T1000 (cell line): Measurements from ENCODE around the gene IGSF21.

Source experiments
- DNase-seq: peaks from one replicate; lab custom pipeline; 2025; ENCODE audit warnings: mixed read lengths; lab: John Stamatoyannopoulos, UW

Gene IGSF21

DNA sequence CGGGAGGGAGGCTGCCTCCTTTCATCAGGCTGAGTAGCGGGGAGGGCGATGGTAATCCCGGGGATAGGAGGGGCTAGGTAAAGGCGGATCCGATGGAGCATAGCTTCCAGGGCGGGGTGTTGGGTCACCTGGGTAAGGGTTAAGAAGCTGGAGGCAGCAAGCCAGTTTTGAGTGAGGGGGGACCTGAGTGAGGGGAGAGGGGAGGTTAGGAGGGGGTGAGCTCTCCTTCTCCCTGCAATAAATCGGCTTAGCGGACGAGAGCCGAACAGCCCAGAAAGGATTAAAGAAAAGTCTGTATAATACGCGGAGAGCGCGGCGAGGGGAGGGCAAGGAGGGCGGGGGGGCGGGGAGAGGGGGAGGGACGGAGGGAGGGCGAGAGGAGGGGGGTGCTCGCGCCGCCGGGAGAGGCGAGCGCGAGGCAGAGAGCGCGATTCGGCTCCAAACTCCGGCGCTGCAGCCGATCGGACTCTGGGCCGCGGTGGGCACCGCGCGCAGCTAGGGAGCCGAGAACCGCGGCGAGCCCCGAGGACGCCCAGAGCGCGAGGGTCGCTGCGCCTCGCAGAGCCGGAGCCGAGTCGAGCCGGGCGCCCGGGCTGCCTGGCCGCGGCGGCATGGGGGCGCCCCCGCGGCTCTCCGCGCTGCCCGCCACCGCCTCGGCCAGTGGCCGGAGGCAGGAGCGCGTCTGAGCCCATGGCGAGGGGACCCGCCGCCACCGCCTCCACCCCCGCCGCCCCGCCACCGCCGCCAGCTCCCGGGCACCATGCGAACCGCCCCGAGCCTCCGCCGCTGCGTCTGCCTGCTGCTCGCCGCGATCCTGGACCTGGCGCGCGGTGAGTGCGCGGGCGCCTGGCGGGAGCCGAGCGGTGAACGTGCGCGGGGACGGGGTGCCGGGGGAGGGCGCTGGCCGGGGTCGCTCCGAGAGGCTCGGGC lies at the start of gene IGSF21:
TSS of gene IGSF21 (plus strand) at position 430 of the 930 bp plus-strand sequence. CDS start at position 761, 331 bp downstream.
- DNase-seq = no peak

DNA sequence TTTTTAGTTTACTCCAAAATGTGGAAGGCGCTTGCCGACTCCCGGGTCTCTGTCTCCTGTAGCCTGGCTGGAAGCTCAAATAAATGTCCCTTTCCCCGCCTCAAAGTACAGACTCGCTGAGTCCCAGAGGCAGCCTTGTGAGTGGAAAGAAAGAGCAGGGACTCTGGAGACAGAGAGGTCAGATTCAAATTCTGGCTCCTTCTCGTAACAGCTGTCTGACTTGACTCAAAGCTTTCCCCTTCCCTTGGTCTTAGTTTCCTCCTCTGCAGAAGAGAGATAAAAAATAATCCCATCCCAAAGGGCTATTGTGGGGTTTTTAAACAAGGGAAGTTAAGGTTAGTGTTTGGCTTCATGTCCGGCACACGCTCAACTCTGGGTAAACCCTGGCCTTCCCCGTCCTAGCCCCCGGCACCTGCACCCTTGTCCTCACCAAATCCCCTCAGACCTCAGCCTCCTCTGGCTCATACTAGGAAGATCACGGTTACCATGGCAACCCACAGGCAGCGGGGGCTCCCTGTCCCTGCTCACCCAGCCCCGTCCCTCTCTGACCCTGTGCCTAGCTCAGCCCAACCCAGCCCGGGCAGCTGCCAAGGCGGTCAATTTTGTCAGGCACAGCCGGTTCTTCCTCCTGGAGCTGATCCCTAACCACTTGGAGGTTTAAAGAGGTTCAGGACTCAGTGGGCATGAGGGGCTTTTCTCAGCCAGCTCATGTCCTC lies 49.2 kb upstream of the IGSF21 start:
- DNase-seq = no peak

DNA sequence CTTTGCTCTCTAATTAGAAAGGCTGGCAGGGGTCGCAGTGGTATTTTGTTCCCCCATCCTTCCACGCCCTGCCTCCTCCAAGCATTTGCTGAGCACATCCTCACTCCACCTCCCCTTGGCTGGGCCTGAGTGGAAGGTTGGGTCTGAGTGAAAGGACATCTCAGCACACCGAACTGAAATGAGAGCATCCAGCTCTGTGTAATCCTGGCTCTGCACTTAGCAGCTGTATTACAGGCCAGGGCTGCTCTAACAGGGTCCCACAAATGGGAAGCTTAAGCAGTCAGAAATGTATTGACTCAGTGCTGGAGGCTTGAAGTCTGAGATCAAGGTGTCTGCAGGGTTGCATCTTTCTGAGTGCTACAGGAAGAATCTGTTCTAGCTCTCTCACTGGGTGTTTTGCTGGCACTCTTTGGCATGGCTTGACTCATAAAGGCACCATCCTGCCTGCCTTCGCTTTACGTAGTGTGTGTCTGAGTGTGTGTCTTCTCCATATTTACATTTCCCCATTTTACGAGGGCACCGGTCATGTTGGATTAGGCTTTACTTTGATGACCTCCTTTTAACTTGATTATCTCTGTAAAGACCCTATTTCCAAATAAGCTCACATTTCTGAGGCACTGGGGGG lies 48.5 kb upstream of the IGSF21 start:
- DNase-seq = no peak

DNA sequence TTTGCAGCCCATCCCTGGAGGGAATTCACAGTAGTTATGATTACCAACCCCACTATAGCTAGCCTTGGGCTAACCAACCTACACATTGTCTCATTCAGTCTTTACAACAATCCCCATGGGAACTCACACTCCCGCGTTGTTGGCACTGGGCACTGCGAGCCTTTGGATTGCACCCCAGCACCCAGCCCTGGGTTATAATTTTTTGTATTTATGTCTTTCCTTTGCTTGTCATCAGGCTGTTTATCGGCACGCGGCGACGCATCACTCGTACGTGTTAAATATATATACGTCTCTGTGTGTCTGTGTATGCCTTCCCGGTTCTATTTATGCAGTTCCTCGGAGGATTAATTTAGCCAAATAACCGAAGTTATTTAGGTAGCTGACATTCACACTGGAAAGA lies 47.2 kb upstream of the IGSF21 start:
- DNase-seq = no peak

- DNase-seq = no peak
Observed at GRCh38 chr1:18062185-18062584, 45.4 kb upstream of the IGSF21 start.

- DNase-seq = no peak
Observed at GRCh38 chr1:18064534-18064933, 43.1 kb upstream of the IGSF21 start.

DNA sequence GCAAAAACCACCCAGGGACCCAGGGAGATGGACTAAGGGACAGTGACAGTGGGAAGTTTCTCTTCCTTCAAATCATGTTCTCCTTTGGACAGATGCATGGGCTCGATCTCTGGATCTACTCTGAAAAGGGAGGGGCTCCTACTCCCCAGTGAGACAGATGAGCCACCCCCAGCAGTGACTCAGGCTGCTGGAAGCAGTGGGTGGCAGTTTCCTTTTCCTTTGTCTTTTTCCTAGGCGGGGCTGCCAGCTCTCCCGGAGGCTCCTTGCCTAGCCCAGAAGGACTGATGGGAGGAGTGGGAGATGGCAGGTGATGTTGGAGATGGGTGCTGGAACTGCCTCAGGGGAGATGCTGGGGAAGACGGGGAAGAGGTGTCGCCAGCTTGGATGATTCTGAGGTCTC lies 41.0 kb upstream of the IGSF21 start:
- no peak for DNase-seq

GRCh38 chr1:18069903-18070302 lies 37.7 kb upstream of the IGSF21 start:
- DNase-seq = no peak

DNA sequence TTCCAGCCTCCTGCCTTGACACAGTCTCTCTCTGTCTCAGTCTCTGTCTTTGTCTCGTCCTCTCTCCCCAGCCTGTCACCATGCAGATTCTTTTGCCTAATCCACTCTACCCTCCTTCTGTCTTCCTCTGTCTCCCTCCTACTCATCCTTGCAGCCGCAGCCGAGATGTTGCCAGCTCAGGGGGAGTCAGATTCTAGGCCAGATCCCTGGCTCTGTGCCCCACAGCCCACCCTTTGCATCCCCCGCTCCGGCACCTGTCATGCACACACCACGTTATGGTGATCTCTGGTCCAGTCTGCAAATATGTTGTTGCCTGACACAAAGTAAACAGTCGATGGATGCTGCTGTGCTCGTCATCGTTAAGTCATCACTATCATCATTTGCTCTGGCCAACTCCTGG lies 35.5 kb upstream of the IGSF21 start:
- no peak for DNase-seq

DNA sequence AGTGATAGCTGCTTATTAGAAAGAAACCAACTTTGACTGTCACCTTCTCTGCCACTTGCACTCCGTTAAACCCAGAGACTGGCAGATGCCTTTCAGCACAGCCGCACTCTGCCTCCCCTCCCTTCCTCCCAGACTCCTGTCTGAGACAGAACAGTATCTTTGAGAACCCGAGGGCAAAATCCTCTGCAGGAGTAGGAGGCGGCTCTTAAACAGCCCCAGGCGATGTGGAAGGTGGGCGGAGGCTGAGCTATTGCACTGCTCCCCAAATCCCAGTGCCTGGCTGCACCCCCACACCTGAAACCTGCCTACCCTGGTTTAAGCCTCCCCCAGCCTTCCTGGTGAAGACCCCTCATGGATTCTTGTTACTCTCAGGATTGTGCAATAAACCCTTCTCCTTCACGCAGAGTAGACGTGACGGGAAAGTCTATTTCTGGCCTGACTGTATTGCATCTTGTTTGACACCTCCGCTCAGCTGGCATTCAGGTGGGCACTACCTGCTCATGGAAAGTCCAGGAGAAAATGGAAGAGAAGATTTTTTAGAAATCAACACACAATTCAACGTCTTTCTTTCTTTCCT lies 34.4 kb upstream of the IGSF21 start:
- no peak for DNase-seq

GRCh38 chr1:18077657-18078215 lies 29.9 kb upstream of the IGSF21 start:
- no peak for DNase-seq

- DNase-seq = no peak
Observed at GRCh38 chr1:18079941-18080735, 27.5 kb upstream of the IGSF21 start.

DNA sequence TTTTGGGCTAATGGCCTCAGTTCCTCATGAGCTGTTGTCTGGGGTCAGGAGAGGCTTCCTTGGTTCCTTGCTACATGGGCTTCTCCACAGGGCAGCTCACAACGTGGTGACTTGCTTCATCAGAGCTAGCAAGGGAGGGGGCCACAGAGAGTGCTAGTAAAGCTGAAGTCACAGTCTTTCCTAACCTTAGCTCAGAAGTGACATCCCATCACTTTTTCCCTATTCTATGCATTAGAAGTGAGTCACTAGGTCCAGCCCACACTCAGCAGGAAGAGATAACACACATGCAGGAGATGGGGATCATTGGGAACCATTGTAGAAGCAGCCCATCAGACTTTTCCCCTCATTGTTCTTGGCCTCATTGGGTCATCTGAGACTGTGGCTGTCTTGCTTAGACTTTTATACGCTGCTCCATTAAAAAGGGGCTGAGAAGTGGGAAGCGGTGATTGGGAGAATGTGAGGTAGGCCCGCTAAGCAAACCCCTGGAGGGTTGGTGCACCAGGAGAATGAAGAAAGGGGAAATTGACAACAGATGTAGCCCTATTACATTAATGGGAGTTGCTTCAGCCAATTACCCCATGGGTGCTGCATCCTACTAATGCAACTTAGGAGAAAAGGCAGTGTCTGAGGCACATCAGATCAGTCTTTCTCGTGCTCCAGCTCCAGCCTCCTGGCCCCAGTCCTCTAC lies 22.1 kb upstream of the IGSF21 start:
- no peak for DNase-seq

DNA sequence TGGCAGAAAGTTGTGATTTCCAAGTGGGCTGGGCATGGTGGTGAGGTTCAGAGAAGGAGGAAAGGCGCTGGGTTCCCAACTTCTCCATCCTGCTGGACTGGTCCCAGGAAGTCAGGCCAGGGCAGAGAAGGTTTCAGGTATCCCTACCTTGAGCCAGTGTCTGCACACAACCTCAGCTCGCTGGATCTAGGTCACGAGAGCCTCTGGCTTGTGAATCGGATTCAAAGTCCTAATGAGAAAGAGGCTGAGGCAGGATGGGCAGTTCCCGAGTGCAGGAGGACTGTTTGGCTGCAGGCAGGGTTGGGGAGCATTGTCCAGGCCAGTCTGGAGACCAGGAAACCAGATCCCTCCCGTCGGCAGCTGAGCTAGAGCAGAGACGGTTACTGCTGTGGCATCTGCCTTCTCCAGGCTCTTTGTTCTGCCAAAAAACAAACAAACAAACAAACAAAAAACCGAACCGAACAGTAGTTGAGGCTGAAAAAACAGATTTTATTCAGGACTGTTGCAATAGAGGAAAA lies 19.5 kb upstream of the IGSF21 start:
- no peak for DNase-seq

- DNase-seq = no peak
Observed at GRCh38 chr1:18089488-18089887, 18.1 kb upstream of the IGSF21 start.

- no peak for DNase-seq
Observed at GRCh38 chr1:18090636-18091035, 17.0 kb upstream of the IGSF21 start.

GRCh38 chr1:18091660-18092446 lies 15.7 kb upstream of the IGSF21 start:
- no peak for DNase-seq

- no peak for DNase-seq
Observed at GRCh38 chr1:18093193-18093592, 14.4 kb upstream of the IGSF21 start.

GRCh38 chr1:18093646-18094045 lies 14.0 kb upstream of the IGSF21 start:
- no peak for DNase-seq

- no peak for DNase-seq
Observed at GRCh38 chr1:18094096-18094495, 13.5 kb upstream of the IGSF21 start.
